ENCODE data around the gene ROPN1L. TPM values are rescaled to one million over a fixed set of nuclear protein-coding genes. Genes with fewer than 3 reads are reported as not detected.

Gene ROPN1L
- total RNA-seq, 1 donor from 2014 or later, result not detected

- H3K4me3 ChIP-seq, result no peak overlapping the region
- H3K9me3 ChIP-seq, result no peaks in the 10 kb centered on the region
- no peaks in the 10 kb centered on the region for H3K36me3 ChIP-seq
- no peak for DNase-seq (ENCODE audit: low spot score in 2 of 2)
- H3K27me3 ChIP-seq, result no peaks in the 10 kb centered on the region
- intact Hi-C loops (cut with DNase I), result no loop called here
- H3K27ac ChIP-seq, result no peak overlapping the region
- TF ChIP-seq CTCF (IDR thresholded peaks at IDR 0.05), result no peak
- peaks cover 3% of the 10 kb centered on the region in 2 donors for H3K4me1 ChIP-seq
These were observed 3.7 kb downstream of the ROPN1L start for GRCh38 chr5:10445352-10445751.

GRCh38 chr5:10446490-10446889, 4.8 kb downstream of the ROPN1L start:
- H3K4me3 ChIP-seq, result no peak overlapping the region
- no peaks in the 10 kb centered on the region for H3K9me3 ChIP-seq
- H3K36me3 ChIP-seq, result no peaks in the 10 kb centered on the region
- peaks cover 3% of the 10 kb centered on the region in 2 donors for H3K4me1 ChIP-seq
- H3K27me3 ChIP-seq, result no peaks in the 10 kb centered on the region
- H3K27ac ChIP-seq, result no peak overlapping the region
- no peak for TF ChIP-seq CTCF (IDR thresholded peaks at IDR 0.05)
- DNase-seq (ENCODE audit: low spot score in 2 of 2), result no peak
- intact Hi-C loops (cut with DNase I), result no loop called here

- no peak for TF ChIP-seq CTCF (IDR thresholded peaks at IDR 0.05)
These were observed 5.4 kb downstream of the ROPN1L start for GRCh38 chr5:10447041-10447440.

GRCh38 chr5:10448754-10449360, 7.2 kb downstream of the ROPN1L start:
- peaks cover 0 to 10% of the 10 kb centered on the region in 2 donors for H3K4me1 ChIP-seq
- no peak for TF ChIP-seq CTCF (IDR thresholded peaks at IDR 0.05)
- H3K27ac ChIP-seq, result no peak overlapping the region
- intact Hi-C loops (cut with DNase I), result no loop called here
- no peak for DNase-seq (ENCODE audit: low spot score in 2 of 2)
- no peaks in the 10 kb centered on the region for H3K36me3 ChIP-seq
- no peaks in the 10 kb centered on the region for H3K9me3 ChIP-seq
- H3K27me3 ChIP-seq, result no peaks in the 10 kb centered on the region
- H3K4me3 ChIP-seq, result no peak overlapping the region

More at GRCh38 chr5:10447041-10447440, 5.4 kb downstream of the ROPN1L start:
- Histone ChIP-seq H3K9me3 (no peaks in the 10 kb centered on the region), H3K4me1 (peaks cover 3% of the 10 kb centered on the region in 2 donors), H3K27ac (no peak overlapping the region), H3K4me3 (no peak overlapping the region), H3K27me3 (no peaks in the 10 kb centered on the region), H3K36me3 (no peaks in the 10 kb centered on the region)
- intact Hi-C loops (cut with DNase I), result no loop called here
- no peak for DNase-seq (ENCODE audit: low spot score in 2 of 2)

- no peak overlapping the region for H3K4me3 ChIP-seq
- DNase-seq (ENCODE audit: low spot score in 2 of 2), result no peak
- H3K27ac ChIP-seq, result no peak overlapping the region
- H3K9me3 ChIP-seq, result no peaks in the 10 kb centered on the region
- peaks cover 0 to 13% of the 10 kb centered on the region in 2 donors for H3K4me1 ChIP-seq
- no peak for TF ChIP-seq CTCF (IDR thresholded peaks at IDR 0.05)
- H3K36me3 ChIP-seq, result no peaks in the 10 kb centered on the region
- intact Hi-C loops (cut with DNase I), result loop anchor here (5.0 kb wide), 2 partner anchors 116 to 311 kb away; partner anchors contain the start of gene DAP
- H3K27me3 ChIP-seq, result no peaks in the 10 kb centered on the region
These were observed 9.6 kb downstream of the ROPN1L start for GRCh38 chr5:10451137-10451824.

Data from ascending aorta (tissue), 2 donors.